Measurements from ENCODE around the gene KCNS1.

The KCNS1 gene

DNA sequence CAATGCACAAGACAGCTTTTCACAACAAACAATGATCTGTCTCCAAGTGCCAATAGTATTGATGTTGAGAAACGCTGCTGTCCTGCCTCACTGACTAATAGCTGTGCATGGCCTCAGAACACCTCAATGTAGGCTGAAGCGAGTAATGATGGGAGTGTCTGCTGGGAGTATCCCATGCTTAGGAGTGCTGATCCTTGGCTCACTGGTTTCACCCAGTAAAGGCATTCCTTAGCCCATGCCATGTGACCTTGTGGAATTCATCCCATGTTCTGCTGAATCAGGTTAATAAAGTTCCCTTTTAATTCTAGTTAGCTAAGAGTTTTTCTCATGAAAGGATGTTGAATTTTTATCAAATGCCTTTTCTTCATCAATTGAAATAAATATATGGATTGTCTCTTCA lies 27.2 kb upstream of the KCNS1 start:
- POLR2A ChIA-PET (ENCODE audit: low non-redundant PET) = no interaction called here
- TF ChIP-seq, protein P1, sequence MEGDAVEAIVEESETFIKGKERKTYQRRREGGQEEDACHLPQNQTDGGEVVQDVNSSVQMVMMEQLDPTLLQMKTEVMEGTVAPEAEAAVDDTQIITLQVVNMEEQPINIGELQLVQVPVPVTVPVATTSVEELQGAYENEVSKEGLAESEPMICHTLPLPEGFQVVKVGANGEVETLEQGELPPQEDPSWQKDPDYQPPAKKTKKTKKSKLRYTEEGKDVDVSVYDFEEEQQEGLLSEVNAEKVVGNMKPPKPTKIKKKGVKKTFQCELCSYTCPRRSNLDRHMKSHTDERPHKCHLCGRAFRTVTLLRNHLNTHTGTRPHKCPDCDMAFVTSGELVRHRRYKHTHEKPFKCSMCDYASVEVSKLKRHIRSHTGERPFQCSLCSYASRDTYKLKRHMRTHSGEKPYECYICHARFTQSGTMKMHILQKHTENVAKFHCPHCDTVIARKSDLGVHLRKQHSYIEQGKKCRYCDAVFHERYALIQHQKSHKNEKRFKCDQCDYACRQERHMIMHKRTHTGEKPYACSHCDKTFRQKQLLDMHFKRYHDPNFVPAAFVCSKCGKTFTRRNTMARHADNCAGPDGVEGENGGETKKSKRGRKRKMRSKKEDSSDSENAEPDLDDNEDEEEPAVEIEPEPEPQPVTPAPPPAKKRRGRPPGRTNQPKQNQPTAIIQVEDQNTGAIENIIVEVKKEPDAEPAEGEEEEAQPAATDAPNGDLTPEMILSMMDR (conservative IDR thresholded peaks at IDR 0.05; ENCODE audit: low read depth) = no peak
- H3K27ac ChIP-seq = no peak overlapping the region
- peak; percentile 80 for DNase-seq (ENCODE audit: low spot score)
- CTCF ChIA-PET = interaction anchor here (0.6 to 3.6 kb wide), 4 partner anchors 11 to 195 kb away, joined by 3 to 19 read pairs (median 4); no protein-coding TSS in a partner anchor

DNA sequence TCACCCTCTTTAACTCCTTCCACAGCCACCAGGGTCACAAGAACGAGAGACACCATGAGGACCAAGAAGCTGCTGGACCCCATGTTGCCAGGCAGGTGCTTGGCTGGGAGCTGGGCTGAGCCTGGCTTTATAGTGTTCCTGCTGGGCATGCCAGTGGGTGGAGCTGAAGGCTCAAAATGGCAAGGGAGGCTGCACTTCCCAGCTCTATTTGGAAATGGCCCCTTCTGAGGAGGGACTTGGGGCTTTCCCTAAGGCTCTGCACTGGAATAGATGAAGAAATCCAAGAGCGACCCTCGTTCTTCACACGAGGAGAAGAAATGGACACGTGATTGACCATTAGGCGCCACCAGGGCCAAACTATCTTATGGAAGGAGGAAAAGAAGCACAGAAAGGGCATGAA lies 23.4 kb upstream of the KCNS1 start, which contains the start of gene WFDC12:
Gene WFDC12, minus strand, starts transcription at position 101 of the 400 bp plus-strand sequence. Its CDS starts 18 bp downstream, at position 83.
- TF ChIP-seq, protein P1 (conservative IDR thresholded peaks at IDR 0.05; ENCODE audit: low read depth) = no peak
- no peak within 1 kb of the TSS for H3K27ac ChIP-seq
- no peak for DNase-seq (ENCODE audit: low spot score)
- ChIA-PET POLR2A (ENCODE audit: low non-redundant PET) (no interaction called here), CTCF (interaction anchor here (0.8 to 2.9 kb wide), 2 partner anchors 15 to 647 kb away, joined by 3 to 17 read pairs; no protein-coding TSS in a partner anchor)

- DNase-seq (ENCODE audit: low spot score) = no peak
- H3K27ac ChIP-seq = no peak overlapping the region
- ChIA-PET POLR2A (ENCODE audit: low non-redundant PET) (no interaction called here), CTCF (interaction anchor here (0.7 to 2.1 kb wide), 9 partner anchors 9 to 650 kb away, joined by 3 to 8 read pairs (median 4); no protein-coding TSS in a partner anchor)
- TF ChIP-seq, protein P1 (conservative IDR thresholded peaks at IDR 0.05; ENCODE audit: low read depth) = no peak
These were observed 20.5 kb upstream of the KCNS1 start for GRCh38 chr20:45121388-45121787.

- H3K27ac ChIP-seq = no peak overlapping the region
- ChIA-PET CTCF (interaction anchor here (0.7 to 1.3 kb wide), 2 partner anchors 24 to 651 kb away, joined by 3 to 4 read pairs; no protein-coding TSS in a partner anchor), POLR2A (ENCODE audit: low non-redundant PET) (no interaction called here)
- no peak for DNase-seq (ENCODE audit: low spot score)
- TF ChIP-seq, protein P1 (conservative IDR thresholded peaks at IDR 0.05; ENCODE audit: low read depth) = no peak
These were observed 18.8 kb upstream of the KCNS1 start for GRCh38 chr20:45119556-45120266.

DNA sequence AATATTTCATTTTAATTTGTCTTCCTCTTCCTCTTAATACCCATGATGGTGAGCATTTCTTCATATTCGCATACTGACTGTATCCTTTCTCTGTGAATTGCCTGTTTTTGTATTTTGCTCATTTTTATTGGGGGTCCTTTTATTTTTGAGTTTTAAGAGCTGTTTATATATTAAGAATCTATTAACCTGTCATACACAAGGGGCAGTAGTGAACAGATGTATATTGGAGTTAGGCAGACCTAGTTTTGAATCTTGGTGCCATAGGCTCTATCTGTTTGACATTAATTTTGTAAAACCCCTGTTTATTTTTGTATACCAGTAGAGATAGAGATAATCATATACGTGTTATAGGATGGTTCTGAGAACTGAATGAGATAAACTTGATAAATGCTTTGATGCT lies 17.1 kb upstream of the KCNS1 start:
- DNase-seq (ENCODE audit: low spot score) = no peak
- H3K27ac ChIP-seq = no peak overlapping the region
- TF ChIP-seq, protein P1 (conservative IDR thresholded peaks at IDR 0.05; ENCODE audit: low read depth) = no peak
- ChIA-PET POLR2A (ENCODE audit: low non-redundant PET) (no interaction called here), CTCF (interaction anchor here (0.6 to 1.4 kb wide), 9 partner anchors 11 to 179 kb away, joined by 3 to 6 read pairs (median 4); no protein-coding TSS in a partner anchor)

GRCh38 chr20:45117581-45117980 lies 16.7 kb upstream of the KCNS1 start:
- TF ChIP-seq, protein P1 (conservative IDR thresholded peaks at IDR 0.05; ENCODE audit: low read depth) = no peak
- ChIA-PET POLR2A (ENCODE audit: low non-redundant PET) (no interaction called here), CTCF (interaction anchor here (0.6 to 1.4 kb wide), 7 partner anchors 10 to 176 kb away, joined by 3 to 6 read pairs (median 4); no protein-coding TSS in a partner anchor)
- no peak overlapping the region for H3K27ac ChIP-seq
- DNase-seq (ENCODE audit: low spot score) = no peak
